ENCODE results near the gene SLC35F4. TPM values are rescaled to one million over a fixed set of nuclear protein-coding genes. Genes with fewer than 3 reads are reported as not detected.

The SLC35F4 gene
- total and polyA plus RNA-seq, 2 of the 8 experiments (the other 6 are each of a cell fraction or from before 2014, with no cell fraction given) = not detected

DNA sequence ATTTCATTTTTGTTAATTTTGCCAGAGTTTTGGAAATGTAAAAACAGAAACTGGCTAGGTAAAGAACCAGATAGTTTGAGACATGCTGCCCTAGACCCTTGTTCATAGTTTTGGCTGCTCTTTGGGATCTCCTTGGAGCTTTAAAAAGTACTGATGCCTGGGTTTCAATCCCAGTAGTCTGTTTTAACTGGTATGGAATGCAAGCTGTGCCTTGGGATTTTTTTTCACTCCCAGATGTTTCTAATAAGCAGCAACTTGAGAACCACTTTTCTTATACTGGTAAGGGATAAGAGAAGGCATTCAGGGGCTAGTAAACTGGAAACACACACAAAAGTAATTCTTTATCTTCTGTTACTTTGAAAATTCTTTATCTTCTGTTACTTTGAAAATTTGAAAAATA lies 18.8 kb downstream of the SLC35F4 start:
- Histone ChIP-seq H3K14ac (ENCODE audit: insufficient read length) (no peak overlapping the region), H3K79me2 (ENCODE audit: control insufficient read depth in 1 of 2, insufficient read depth in 2 of 2, low read length in 2 of 2) (no peaks in the 10 kb centered on the region), H2BK15ac (ENCODE audit: low read length) (no peak overlapping the region), H3K27me3 (replicated peaks in 1 of 4; ENCODE audit: control insufficient read depth in 3 of 4, extremely low read depth in 1 of 4, insufficient read depth in 3 of 4, low read length in 3 of 4) (no peaks in the 10 kb centered on the region), H2BK20ac (ENCODE audit: low read length) (no peak overlapping the region), H3K36me3 (ENCODE audit: control insufficient read depth in 2 of 4, insufficient read depth in 4 of 4, low read length in 3 of 4) (no peaks in the 10 kb centered on the region), H2AFZ (ENCODE audit: low read length) (no peak overlapping the region), H2BK12ac (ENCODE audit: low read depth, low read length) (no peak overlapping the region), H3K9me3 (ENCODE audit: insufficient read depth in 2 of 2, low read depth in 1 of 2, low read length in 1 of 2) (no peaks in the 10 kb centered on the region), H3K23ac (ENCODE audit: insufficient read length) (no peak overlapping the region), H3K4me3 (ENCODE audit: extremely low read depth in 1 of 4, insufficient read depth in 2 of 4, low read depth in 3 of 4, low read length in 4 of 4) (no peak overlapping the region), H3K4me2 (ENCODE audit: insufficient read depth in 1 of 2, low read depth in 2 of 2, low read length in 2 of 2) (no peak overlapping the region), H3K18ac (ENCODE audit: extremely low read depth, low read length) (no peak overlapping the region), H3K56ac (replicated peaks; ENCODE audit: insufficient read length, low read depth, low read length) (no peak overlapping the region), H3K4ac (replicated peaks; ENCODE audit: insufficient read length, low read depth, low read length) (no peak overlapping the region), H4K20me1 (replicated peaks in 1 of 2; ENCODE audit: control insufficient read depth in 1 of 2, insufficient read depth in 2 of 2, low read length in 2 of 2) (no peaks in the 10 kb centered on the region), H4K91ac (replicated peaks; ENCODE audit: insufficient read length, low read length) (no peak overlapping the region), H4K5ac (ENCODE audit: insufficient read length, low read depth, low read length) (no peak overlapping the region), H2AK5ac (ENCODE audit: low read depth, low read length) (no peak overlapping the region), H3K23me2 (ENCODE audit: low read depth, low read length) (no peaks in the 10 kb centered on the region), H3K4me1 (replicated peaks in 1 of 4; ENCODE audit: control insufficient read depth in 3 of 4, insufficient read depth in 4 of 4, low read length in 3 of 4) (no peaks in the 10 kb centered on the region), H3K9ac (replicated peaks in 1 of 4; ENCODE audit: extremely low read depth in 1 of 4, low read depth in 3 of 4, low read length in 3 of 4) (no peak overlapping the region), H3K79me1 (ENCODE audit: low read depth, low read length) (no peaks in the 10 kb centered on the region), H2BK120ac (replicated peaks; ENCODE audit: low read depth, low read length) (no peak overlapping the region), H4K8ac (ENCODE audit: extremely low read depth, insufficient read depth, low read length) (no peak overlapping the region), H3K27ac (ENCODE audit: low read depth, low read length) (no peak overlapping the region), H2BK5ac (ENCODE audit: low read depth, low read length) (no peak overlapping the region)
- ChIA-PET POLR2A (ENCODE audit: partially characterized antibody) (no interaction called here), CTCF (ENCODE audit: partially characterized antibody) (no interaction called here)
- DNase-seq (ENCODE audit: low read depth in 1 of 2, low spot score in 2 of 2) (no peak), FAIRE-seq (no peak)
- TF ChIP-seq SAP30 (IDR thresholded peaks at IDR 0.05; ENCODE audit: insufficient read depth, insufficient replicate concordance, low read length) = no peak
- TF ChIP-seq ASH2L (IDR thresholded peaks at IDR 0.05; ENCODE audit: low read length) = no peak
- TF ChIP-seq RXRA (IDR thresholded peaks at IDR 0.05; ENCODE audit: insufficient read depth, low read depth, low read length) = no peak
